Lung (tissue), 12 donors: ENCODE measurements around the gene AADACL3. TPM values are rescaled to one million over a fixed set of nuclear protein-coding genes. Genes with fewer than 3 reads are reported as not detected.
A peak's percentile ranks its signal among the peaks of the same experiment; 100 is the strongest.

ENCODE experiments used
- ATAC-seq: fragments of 200-7000 bp; cut with Tn5 transposase; one replicate; pipeline ENCODE4 v1.9.1; 2020; ENCODE audit warnings: moderate number of reproducible peaks; ENCODE audit not compliant: insufficient read depth, low FRiP score
- DNase-seq, 3 donors: peaks; one replicate each; pipeline ENCODE4 v3.0.0-alpha.2; 2013 to 2017
- H3K27ac ChIP-seq, 2 donors: one replicate each; pipeline ENCODE4 v1.5.1; 2013; ENCODE audit warnings: mild to moderate bottlenecking in 2 of 2, moderate library complexity in 2 of 2, control low read depth in 1 of 2, inconsistent platforms in 1 of 2, low read depth in 1 of 2, low read length in 1 of 2
- H3K27me3 ChIP-seq, 3 donors: one replicate each; pipeline ENCODE4 v1.5.1; 2013; ENCODE audit warnings: low read length in 2 of 3; ENCODE audit not compliant: control insufficient read depth in 3 of 3, insufficient read depth in 3 of 3
- H3K36me3 ChIP-seq, 4 donors: one replicate each; pipeline ENCODE4 v1.5.1; 2013; ENCODE audit warnings: low read length in 4 of 4, mild to moderate bottlenecking in 1 of 4, moderate library complexity in 1 of 4; ENCODE audit not compliant: control insufficient read depth in 4 of 4, insufficient read depth in 4 of 4
- H3K4me1 ChIP-seq, 5 donors: one replicate each; pipeline ENCODE4 v1.5.1; 2013; ENCODE audit warnings: low read length in 5 of 5, mild to moderate bottlenecking in 2 of 5, moderate library complexity in 1 of 5; ENCODE audit not compliant: control insufficient read depth in 5 of 5, insufficient read depth in 5 of 5
- H3K4me3 ChIP-seq: one replicate; pipeline ENCODE4 v1.5.1; 2013; ENCODE audit warnings: mild to moderate bottlenecking, control low read depth, moderate library complexity
- H3K9ac ChIP-seq, 2 donors: one replicate each; pipeline ENCODE4 v1.5.1; 2013; ENCODE audit warnings: low read length in 2 of 2, control low read depth in 1 of 2; ENCODE audit not compliant: insufficient read depth in 1 of 2
- H3K9me3 ChIP-seq, 4 donors: one replicate each; pipeline ENCODE4 v1.5.1; 2013; ENCODE audit warnings: low read length in 3 of 4, mild to moderate bottlenecking in 1 of 4, moderate library complexity in 1 of 4; ENCODE audit not compliant: control insufficient read depth in 4 of 4, insufficient read depth in 3 of 4
- WGBS, 2 donors: extraction: QIAGEN DNeasy Blood & Tissue Kit; methylation state at CpG; one replicate each; pipeline ENCODE4 v1.1.7; 2013; 5-methylcytosine and 5-hydroxymethylcytosine counted together
- polyA plus RNA-seq, 2 donors: library from polyadenylated mRNA; stranded (reverse); fragments of 200-250 nt; gene quantifications; one replicate each; pipeline ENCODE4 v1.2.1, GENCODE V29; 2013
- total RNA-seq, 2 donors: library from RNA; depleted of rRNA in 1 of 2; stranded (reverse); fragments of >200 nt in 1 of 2; gene quantifications; one replicate each; pipeline ENCODE4 v1.2.1, GENCODE V29; 2014 to 2021
- TF ChIP-seq, protein P1 (sequence below): IDR thresholded peaks from 2 replicates; pipeline ENCODE4 v1.5.1; 2012; ENCODE audit warnings: mild to moderate bottlenecking; ENCODE audit errors: control extremely low read depth, extremely low read depth
- donor health status: control.
- donor health status: control.
- donor health status: Bipolar disorder and iron deficiency.
- donor health status: healthy.
- donor health status: DM: yes; HTN: yes; CAD: no.

The AADACL3 gene
- total and polyA plus RNA-seq, 4 donors: not detected

DNA sequence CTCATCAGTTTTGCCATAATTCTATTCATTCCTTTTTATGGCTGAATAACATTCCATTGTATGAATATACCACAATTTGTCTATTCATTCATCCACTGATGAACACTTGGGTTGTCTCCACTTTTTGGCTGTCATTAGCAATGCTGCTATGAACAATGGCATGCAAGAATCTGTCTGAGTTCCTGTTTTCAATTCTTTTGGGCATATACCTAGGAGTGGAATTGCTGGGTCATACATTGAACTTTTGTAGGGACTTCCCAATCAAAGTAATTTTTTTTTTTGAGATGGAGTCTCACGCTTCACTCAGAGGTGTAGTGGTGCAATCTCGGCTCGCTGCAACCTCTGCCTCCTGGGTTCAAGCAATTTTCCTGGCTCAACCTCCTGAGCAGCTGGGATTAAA lies 37.1 kb upstream of the AADACL3 start:
- Histone ChIP-seq H3K27me3 (peaks cover 0 to 5% (median 0%) of the 10 kb centered on the region in 3 donors), H3K36me3 (no peaks in the 10 kb centered on the region), H3K4me1 (peaks cover 0 to 1% (median 0%) of the 10 kb centered on the region in 5 donors), H3K9ac (no peak overlapping the region), H3K4me3 (no peak overlapping the region), H3K27ac (no peak overlapping the region), H3K9me3 (peaks cover 0 to 7% (median 0%) of the 10 kb centered on the region in 4 donors)
- 94 to 95% methylated on average over 3 of the region's 3 CpGs for WGBS, 2 donors
- DNase-seq: no peak
- TF ChIP-seq, protein P1, sequence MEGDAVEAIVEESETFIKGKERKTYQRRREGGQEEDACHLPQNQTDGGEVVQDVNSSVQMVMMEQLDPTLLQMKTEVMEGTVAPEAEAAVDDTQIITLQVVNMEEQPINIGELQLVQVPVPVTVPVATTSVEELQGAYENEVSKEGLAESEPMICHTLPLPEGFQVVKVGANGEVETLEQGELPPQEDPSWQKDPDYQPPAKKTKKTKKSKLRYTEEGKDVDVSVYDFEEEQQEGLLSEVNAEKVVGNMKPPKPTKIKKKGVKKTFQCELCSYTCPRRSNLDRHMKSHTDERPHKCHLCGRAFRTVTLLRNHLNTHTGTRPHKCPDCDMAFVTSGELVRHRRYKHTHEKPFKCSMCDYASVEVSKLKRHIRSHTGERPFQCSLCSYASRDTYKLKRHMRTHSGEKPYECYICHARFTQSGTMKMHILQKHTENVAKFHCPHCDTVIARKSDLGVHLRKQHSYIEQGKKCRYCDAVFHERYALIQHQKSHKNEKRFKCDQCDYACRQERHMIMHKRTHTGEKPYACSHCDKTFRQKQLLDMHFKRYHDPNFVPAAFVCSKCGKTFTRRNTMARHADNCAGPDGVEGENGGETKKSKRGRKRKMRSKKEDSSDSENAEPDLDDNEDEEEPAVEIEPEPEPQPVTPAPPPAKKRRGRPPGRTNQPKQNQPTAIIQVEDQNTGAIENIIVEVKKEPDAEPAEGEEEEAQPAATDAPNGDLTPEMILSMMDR: no peak
- ATAC-seq: no peak

GRCh38 chr1:12690156-12690555 lies 25.8 kb upstream of the AADACL3 start:
- ATAC-seq (no peak), DNase-seq (no peak)
- 49 to 73% methylated on average over 2 of the region's 2 CpGs for WGBS, 2 donors
- no peak overlapping the region for H3K27ac ChIP-seq
- no peak overlapping the region for H3K4me3 ChIP-seq
- no peak overlapping the region for H3K9ac ChIP-seq
- no peaks in the 10 kb centered on the region for H3K27me3 ChIP-seq
- TF ChIP-seq, protein P1: no peak
- no peaks in the 10 kb centered on the region for H3K4me1 ChIP-seq
- H3K36me3 ChIP-seq: no peaks in the 10 kb centered on the region
- H3K9me3 ChIP-seq: no peaks in the 10 kb centered on the region

DNA sequence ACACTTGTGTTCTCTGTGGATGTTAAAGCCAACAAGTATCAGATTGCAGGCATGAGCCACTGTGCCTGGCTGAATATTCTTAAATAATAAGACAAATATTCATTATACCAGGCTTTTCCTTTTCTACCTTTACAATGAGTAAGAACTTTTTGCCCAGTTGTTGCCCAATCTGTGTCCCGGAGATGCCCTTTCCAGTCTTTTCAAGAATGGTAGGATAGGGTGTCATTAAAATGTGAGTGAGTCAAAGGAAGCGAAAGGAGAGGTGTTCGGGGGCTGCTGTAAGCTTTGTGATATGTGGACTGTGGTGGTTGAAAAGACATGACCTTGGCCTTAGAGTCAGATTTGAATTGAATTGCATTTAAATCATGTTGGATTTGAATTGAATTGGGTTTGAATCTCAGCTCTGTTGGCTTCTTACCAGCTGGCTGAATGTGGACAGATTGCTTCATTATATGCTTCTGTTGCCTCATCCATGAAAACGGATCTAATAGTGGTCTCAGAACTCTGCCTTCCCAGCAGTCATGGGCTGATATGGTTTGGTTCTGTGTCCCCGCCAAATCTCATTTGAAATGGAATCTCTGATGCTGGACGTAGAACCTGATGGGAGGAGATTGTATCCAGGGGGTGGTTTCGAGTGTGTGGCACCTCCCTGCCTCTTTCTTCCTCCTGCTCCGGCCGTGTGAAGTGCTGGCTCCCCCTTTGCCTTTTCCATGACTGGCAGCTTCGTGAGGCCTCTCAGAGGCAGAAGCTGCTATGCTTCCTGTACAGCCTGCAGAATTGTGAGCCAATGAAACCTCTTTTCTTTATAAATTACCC lies 22.7 kb upstream of the AADACL3 start:
- Histone ChIP-seq H3K36me3 (no peaks in the 10 kb centered on the region), H3K4me3 (no peak overlapping the region), H3K4me1 (no peaks in the 10 kb centered on the region), H3K27ac (no peak overlapping the region), H3K9ac (no peak overlapping the region), H3K27me3 (no peaks in the 10 kb centered on the region), H3K9me3 (no peaks in the 10 kb centered on the region)
- whole genome bisulfite sequencing, 2 donors: 54 to 59% methylated on average over 10 of the region's 10 CpGs
- TF ChIP-seq, protein P1: no peak
- DNase-seq (peak; percentile 44 to 90 (median 77)), ATAC-seq (no peak)

DNA sequence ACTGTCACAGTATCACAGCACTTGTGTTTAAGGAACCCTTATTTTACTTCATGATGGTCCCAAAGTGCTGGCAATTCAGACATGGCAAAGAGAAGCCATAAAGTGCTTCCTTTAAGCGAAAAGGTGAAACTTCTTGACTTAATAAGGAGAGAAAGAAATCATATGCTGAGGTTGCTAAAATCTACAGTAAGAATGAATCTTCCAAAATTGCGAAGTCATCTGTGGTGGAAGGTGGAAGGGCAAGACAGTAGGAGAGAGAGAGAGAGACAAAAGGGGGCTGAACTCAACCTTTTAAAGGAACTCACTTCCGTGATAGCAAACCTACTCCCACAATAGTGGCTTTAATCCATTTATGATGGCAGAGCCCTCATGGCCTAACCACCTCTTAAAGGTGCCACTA lies 19.3 kb upstream of the AADACL3 start:
- H3K36me3 ChIP-seq: no peaks in the 10 kb centered on the region
- H3K4me1 ChIP-seq: no peaks in the 10 kb centered on the region
- H3K27me3 ChIP-seq: no peaks in the 10 kb centered on the region
- ATAC-seq (no peak), DNase-seq (no peak)
- peaks cover 0 to 2% (median 0%) of the 10 kb centered on the region in 4 donors for H3K9me3 ChIP-seq
- TF ChIP-seq, protein P1: no peak
- 91 to 92% methylated on average over 3 of the region's 3 CpGs for WGBS, 2 donors
- H3K4me3 ChIP-seq: no peak overlapping the region
- H3K27ac ChIP-seq: no peak overlapping the region
- no peak overlapping the region for H3K9ac ChIP-seq
